ENCODE measurements around the gene GALNS. TPM values are rescaled to one million over a fixed set of nuclear protein-coding genes. Genes with fewer than 3 reads are reported as not detected.

GALNS gene
- total and polyA plus RNA-seq, 2 donors (not counting 3 experiments of a cell fraction or from before 2014, with no cell fraction given), result 21.8 to 40.2 TPM

- Histone ChIP-seq H3K27ac (ENCODE audit: insufficient read depth, low read depth, low read length) (no peak overlapping the region), H3K27me3 (ENCODE audit: control insufficient read depth in 2 of 2, insufficient read depth in 2 of 2, low read length in 2 of 2) (no peaks in the 10 kb centered on the region), H3K9ac (replicated peaks; ENCODE audit: extremely low read depth, insufficient read depth, low read length) (no peak overlapping the region), H3K4me1 (ENCODE audit: control insufficient read depth, extremely low read depth, insufficient read depth, low read length) (peaks cover 26% of the 10 kb centered on the region), H4K20me1 (replicated peaks; ENCODE audit: control insufficient read depth, extremely low read depth, insufficient read depth, low read length) (no peaks in the 10 kb centered on the region), H3K36me3 (ENCODE audit: control insufficient read depth in 2 of 2, extremely low read depth in 1 of 2, insufficient read depth in 2 of 2, low read length in 2 of 2) (peaks cover 4 to 12% of the 10 kb centered on the region in 2 experiments), H3K9me3 (replicated peaks; ENCODE audit: control insufficient read depth, insufficient read depth, low read length) (no peaks in the 10 kb centered on the region), H3K4me2 (ENCODE audit: insufficient read depth, low read length) (no peak overlapping the region), H3K79me2 (ENCODE audit: control insufficient read depth, insufficient read depth, low read length) (peaks cover 42% of the 10 kb centered on the region), H3K4me3 (replicated peaks in 1 of 3; ENCODE audit: insufficient read depth in 1 of 3, low read depth in 1 of 3, low read length in 3 of 3) (no peak overlapping the region), H3K9me1 (replicated peaks; ENCODE audit: control insufficient read depth, extremely low read depth, insufficient read depth, low read length) (no peaks in the 10 kb centered on the region), H2AFZ (ENCODE audit: low read depth, low read length) (no peak overlapping the region)
- TF ChIP-seq MAX (IDR thresholded peaks at IDR 0.05; ENCODE audit: insufficient read depth, insufficient read length) (no peak), EZH2 (IDR thresholded peaks at IDR 0.05; ENCODE audit: borderline replicate concordance, low read depth, low read length, severe bottlenecking) (no peak), CTCF (IDR thresholded peaks at IDR 0.05; ENCODE audit: extremely low read depth in 1 of 2, insufficient read depth in 1 of 2, low read depth in 1 of 2, low read length in 2 of 2) (no peak), FOS (IDR thresholded peaks at IDR 0.05; ENCODE audit: borderline replicate concordance, insufficient read depth, low read length) (no peak), MYC (IDR thresholded peaks at IDR 0.05; ENCODE audit: low read depth, low read length) (no peak), POLR2A (IDR thresholded peaks at IDR 0.05; ENCODE audit: low read depth, low read length) (no peak), JUN (IDR thresholded peaks at IDR 0.05; ENCODE audit: borderline replicate concordance, insufficient read depth, insufficient read length, low read depth) (no peak), POLR2AphosphoS5 (IDR thresholded peaks at IDR 0.05; ENCODE audit: insufficient read depth, low read depth, low read length) (no peak), GATA2 (IDR thresholded peaks at IDR 0.05; ENCODE audit: insufficient read depth, insufficient read length, low read depth, low read length) (no peak)
- dilution Hi-C loops (cut with MboI; ENCODE audit: extremely low pct_ligation_motif_present, low sequenced_read_pairs) (no loop called here), intact Hi-C loops (cut with micrococcal nuclease) (no loop called here)
- no peak for FAIRE-seq
- BruUV-seq (replicated peaks), result no TSS peak
- no peak for DNase-seq (ENCODE audit: low read depth, low spot score)
- ChIA-PET CTCF (interaction anchor here (0.9 to 3.8 kb wide), 3 partner anchors 25 to 72 kb away, joined by 3 to 28 read pairs (median 26); partner anchors contain the start of gene PIEZO1), POLR2A (interaction anchor here (0.6 kb wide), 2 partner anchors 27 to 825 kb away, joined by 3 read pairs; no protein-coding TSS in a partner anchor)
These were observed 47.6 kb downstream of the GALNS start for GRCh38 chr16:88809068-88809675.
